GM13977 (cell line): ENCODE measurements around the gene CLASRP.

Experiments used
- DNase-seq: peaks from one replicate; pipeline ENCODE4 v3.0.0; 2012; ENCODE audit warnings: low spot score
- CTCF ChIP-seq: IDR thresholded peaks from 2 replicates; pipeline ENCODE4 v1.5.1; 2012; ENCODE audit warnings: mild to moderate bottlenecking, control low read depth; ENCODE audit not compliant: insufficient read depth; ENCODE audit errors: extremely low read depth, missing control alignments
- in situ Hi-C: fragments of 300-500 bp; cut with MboI; formaldehyde crosslinking; loops from one replicate; pipeline ENCODE4 v1.12.0; 2022; ENCODE audit warnings: low sequenced_read_pairs, low pct_unique_long_range_greater_than_20kb, mixed read lengths, inconsistent platforms; ENCODE audit not compliant: unreplicated experiment

The CLASRP gene

GRCh38 chr19:45097776-45098520 lies 59.1 kb downstream of the CLASRP start:
- TF ChIP-seq CTCF, result no peak
- no peak for DNase-seq
- in situ Hi-C loops, result no loop called here

GRCh38 chr19:45098521-45099466 lies 59.9 kb downstream of the CLASRP start:
- in situ Hi-C loops, result no loop called here
- no peak for DNase-seq
- TF ChIP-seq CTCF, result no peak

GRCh38 chr19:45099467-45100191 lies 60.8 kb downstream of the CLASRP start:
- in situ Hi-C loops, result no loop called here
- TF ChIP-seq CTCF, result no peak
- no peak for DNase-seq

- DNase-seq, result no peak
- in situ Hi-C loops, result no loop called here
- TF ChIP-seq CTCF, result no peak
Measured at GRCh38 chr19:45100201-45100600, 61.4 kb downstream of the CLASRP start.

GRCh38 chr19:45100846-45101252 lies 62.0 kb downstream of the CLASRP start:
- in situ Hi-C loops, result no loop called here
- TF ChIP-seq CTCF, result no peak
- no peak for DNase-seq

GRCh38 chr19:45101806-45102205 lies 63.0 kb downstream of the CLASRP start:
- no peak for TF ChIP-seq CTCF
- no peak for DNase-seq
- in situ Hi-C loops, result no loop called here
